ENCODE results near the gene BEGAIN.

- no peak for TF ChIP-seq CTCF (IDR thresholded peaks at IDR 0.05; ENCODE audit: extremely low read depth in 1 of 2, insufficient read depth in 1 of 2, low read depth in 1 of 2, low read length in 2 of 2)
- no peak for TF ChIP-seq POLR2AphosphoS5 (IDR thresholded peaks at IDR 0.05; ENCODE audit: insufficient read depth, low read depth, low read length)
- TF ChIP-seq POLR2A (IDR thresholded peaks at IDR 0.05; ENCODE audit: low read depth, low read length) = no peak
Observed at GRCh38 chr14:100589071-100589759, 2.0 kb upstream of the BEGAIN start.
